ENCODE results near the gene RHEX.
A peak's percentile ranks its signal among the peaks of the same experiment; 100 is the strongest.
"Not testable (repeated sequence)": the region's sequence is repeated elsewhere in the genome, so short reads cannot be mapped to it uniquely, and the experiment has no call there.

The RHEX gene

GRCh38 chr1:206052919-206053610, at the start of gene RHEX:
Gene RHEX, plus strand, starts transcription at chr1:206053173. Its CDS starts 44,656 bp downstream, at chr1:206097829.
- DNase-seq = not testable (repeated sequence)

DNA sequence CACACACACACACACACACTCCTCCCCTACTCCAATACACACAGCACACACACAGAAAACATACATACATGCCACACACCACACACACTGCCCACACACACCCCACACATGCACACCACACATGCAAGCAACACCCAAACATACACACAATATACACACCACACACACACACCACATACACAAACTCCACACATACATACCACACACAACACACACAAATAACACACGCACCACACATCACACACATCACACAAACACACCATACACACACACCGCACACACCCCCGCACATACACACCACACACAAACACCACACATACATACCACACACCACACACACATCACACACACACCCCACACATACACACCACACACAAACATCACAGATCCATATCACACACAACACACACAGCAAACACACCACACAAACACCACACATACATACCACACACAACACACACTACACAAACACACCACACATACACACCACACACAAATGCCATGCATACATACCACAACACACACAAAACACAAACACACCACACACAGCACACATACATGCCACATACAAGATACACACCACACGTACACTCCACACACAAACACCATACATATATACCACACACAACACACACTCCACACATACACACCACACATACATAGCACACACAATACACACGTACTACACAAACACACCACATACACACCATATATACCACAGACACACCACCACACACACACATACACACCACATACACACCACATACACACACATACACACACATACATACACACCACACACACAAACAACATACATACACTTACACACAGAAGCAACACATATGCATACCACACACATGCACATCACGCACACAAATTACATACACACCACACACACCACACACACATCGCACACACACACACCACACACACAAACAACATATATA, 48.8 kb upstream of the RHEX start:
- no peak for DNase-seq

GRCh38 chr1:206004826-206005225, 48.1 kb upstream of the RHEX start:
- DNase-seq = peak; percentile 37

- no peak for DNase-seq
Observed at GRCh38 chr1:206005234-206005633, 47.7 kb upstream of the RHEX start.

DNA sequence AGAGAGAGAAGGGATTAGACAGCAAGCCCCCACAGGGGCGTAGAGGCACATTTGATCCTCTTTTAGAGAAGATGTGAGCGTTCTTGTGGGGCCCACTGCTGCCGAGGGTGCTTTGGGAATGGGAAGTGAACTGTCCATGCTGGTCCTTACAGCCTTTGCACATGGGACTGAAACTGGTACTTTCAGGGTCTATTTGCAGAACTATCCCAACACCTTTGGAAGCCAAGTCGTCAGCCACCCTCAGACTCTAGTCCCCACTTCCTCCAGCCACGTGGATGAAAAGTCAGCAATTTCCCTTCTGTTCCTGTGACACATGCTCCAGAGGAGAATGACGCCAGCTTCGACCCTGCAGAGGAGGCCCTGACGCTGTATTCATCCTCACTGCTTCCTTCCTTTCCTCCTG, 47.2 kb upstream of the RHEX start:
- no peak for DNase-seq

DNA sequence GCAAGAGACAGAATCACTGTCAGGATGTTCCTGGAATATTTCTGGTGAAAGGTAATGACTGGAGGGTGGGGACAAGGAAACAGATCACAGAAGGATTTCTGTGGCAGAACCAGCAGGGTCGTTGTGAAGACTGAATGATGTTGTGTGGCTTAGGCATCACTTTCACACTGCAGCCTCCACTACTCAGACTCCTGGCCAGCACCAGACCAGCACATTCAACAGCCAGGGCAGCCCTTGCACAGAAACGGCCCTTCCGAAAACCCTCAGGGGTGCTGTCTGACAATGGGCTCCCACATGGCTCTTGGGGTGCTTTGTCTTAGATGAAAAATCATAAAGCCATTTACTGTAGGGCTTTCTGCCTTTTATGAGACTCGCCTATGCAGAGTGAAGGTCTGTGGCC, 46.0 kb upstream of the RHEX start:
- no peak for DNase-seq

- DNase-seq = no peak
Observed at GRCh38 chr1:206010060-206010459, 42.9 kb upstream of the RHEX start.

GRCh38 chr1:206011057-206011456, 41.9 kb upstream of the RHEX start:
- DNase-seq = no peak

DNA sequence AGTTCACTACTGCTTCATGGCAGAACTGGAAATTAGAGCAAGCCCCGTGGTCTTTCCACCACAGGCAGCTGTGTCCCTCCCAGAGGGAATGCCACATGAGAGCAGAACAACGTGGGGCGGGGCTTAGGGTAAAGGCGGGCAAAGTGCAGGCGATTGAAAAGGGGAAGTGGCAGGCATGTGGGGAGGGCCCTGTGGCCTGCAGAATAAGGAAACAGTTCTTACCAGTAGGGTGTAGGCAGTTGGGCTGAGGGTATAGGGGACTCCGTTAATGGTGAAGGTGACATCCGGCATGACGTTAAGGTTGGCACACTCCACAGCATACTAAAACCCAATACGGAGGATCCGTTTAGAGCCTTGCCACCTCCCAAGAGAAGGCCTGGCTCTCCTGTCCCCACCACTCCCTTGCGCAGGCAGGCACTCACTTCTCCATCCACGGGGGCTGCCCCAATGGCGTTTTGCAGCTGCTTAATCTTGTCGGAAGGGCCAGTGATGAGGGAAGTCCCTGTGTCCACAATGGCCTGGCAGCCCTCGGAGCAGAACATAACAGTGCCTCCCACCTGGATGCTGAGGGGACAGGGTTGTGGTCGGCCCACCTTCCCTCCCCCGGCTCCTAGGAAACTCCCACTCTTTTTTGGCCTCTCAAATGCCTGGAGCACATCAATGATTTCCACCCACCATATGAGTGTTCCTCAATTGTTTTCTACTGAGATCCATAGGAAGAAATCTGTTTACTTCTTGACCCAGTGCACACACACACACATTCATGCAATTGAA, 40.7 kb upstream of the RHEX start:
- DNase-seq = no peak

DNA sequence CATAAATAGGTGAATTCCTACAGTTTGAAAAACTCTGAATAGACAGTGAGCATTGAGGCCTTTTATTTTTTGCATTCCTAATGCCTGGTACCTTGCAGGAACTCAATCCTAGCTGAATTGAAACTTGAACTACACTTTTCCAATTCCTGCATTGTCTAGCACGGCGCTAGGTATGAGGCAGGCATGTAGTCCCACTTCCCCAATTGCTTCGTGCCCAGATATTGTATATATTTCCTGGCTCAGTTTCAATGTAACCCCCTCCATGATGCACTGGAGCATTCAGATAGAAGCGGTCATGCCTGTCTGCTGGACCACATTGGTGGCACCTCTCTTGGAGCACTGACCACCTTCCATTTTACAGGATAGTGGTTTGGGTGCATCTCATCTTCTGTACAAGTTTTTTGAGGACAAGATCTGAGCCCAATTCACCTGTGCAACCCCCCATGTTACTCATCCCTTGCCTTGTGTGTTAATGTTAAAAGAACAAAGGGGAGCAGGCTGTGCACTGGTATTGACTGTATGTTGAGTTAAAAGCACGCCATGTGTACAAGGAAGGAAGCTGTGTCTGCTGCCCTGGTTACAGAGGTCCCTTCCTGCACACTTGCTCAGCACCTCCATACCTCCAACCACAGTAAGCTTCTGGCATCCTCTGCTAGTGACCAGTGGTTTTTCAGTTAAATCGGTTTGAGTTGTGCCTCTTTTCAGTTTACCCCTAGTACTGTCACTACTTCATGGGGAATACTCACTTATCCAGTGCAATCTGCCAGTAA, 39.8 kb upstream of the RHEX start:
- no peak for DNase-seq

DNA sequence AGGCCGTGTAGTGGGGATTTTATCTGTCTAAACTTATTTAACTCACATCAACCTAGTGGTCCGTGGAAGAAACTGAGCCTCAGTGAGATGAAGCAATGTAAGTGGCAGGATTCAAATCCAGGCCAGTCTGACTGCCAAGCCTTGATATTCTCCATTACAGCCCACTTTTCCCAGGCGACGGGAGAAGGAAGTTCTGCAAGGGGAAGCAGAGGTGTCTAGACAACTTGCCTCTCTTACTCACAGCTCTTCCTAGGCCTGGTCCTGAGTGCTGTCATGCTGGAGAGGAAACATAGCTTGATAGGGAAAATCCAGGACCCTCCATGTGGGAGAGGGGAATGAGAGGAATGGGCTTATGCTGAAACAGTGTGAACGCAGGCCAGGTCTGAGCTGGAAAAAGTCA, 38.4 kb upstream of the RHEX start:
- no peak for DNase-seq

DNA sequence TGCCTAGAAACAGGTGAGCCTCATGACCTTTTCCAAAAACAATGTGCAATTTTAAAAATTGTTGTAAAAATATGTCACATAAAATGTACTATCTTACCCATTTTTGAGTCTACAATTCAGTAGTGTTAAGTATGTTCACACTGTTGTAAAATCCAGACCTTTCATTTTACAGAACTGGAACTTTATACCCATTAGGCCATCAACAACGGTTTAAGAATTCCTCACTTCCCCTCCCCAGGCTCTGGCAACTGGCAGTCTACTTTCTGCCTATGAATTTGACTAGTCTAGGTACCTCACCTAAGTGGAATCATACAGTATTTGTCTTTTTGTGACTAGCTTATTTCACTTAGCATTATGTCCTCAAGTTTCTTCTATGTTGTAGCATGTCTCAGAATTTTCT, 37.9 kb upstream of the RHEX start:
- no peak for DNase-seq

- no peak for DNase-seq
Observed at GRCh38 chr1:206020393-206021007, 32.5 kb upstream of the RHEX start.

DNA sequence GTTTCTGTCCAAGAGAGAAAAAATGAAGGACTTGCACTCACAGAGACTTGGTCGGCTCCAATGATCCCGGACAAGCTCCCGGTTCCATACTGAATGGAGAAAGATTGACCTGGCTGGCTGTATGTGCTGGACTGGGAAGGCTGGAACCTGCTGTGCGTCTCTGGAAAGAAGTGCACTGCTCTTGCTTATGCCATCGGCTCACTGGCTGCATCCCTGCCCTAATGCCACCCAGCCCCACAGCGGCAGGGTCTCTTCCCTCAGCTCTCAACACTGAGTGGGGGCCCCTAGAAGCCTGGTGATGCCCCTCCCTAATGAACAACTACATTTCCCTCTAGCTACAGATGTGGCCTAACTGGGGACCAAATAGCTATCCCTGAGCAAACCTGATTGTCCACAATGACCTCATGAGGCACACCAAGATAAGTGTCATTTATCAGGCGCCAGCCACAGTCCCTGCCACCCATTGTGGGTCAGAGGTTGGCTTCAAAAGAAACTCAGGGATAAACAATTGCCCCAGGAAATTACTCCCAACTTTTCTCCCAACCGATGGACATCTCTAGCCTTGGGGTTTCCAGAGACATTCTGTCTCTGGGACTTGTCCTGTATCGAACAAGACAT, 31.9 kb upstream of the RHEX start:
- DNase-seq = no peak

DNA sequence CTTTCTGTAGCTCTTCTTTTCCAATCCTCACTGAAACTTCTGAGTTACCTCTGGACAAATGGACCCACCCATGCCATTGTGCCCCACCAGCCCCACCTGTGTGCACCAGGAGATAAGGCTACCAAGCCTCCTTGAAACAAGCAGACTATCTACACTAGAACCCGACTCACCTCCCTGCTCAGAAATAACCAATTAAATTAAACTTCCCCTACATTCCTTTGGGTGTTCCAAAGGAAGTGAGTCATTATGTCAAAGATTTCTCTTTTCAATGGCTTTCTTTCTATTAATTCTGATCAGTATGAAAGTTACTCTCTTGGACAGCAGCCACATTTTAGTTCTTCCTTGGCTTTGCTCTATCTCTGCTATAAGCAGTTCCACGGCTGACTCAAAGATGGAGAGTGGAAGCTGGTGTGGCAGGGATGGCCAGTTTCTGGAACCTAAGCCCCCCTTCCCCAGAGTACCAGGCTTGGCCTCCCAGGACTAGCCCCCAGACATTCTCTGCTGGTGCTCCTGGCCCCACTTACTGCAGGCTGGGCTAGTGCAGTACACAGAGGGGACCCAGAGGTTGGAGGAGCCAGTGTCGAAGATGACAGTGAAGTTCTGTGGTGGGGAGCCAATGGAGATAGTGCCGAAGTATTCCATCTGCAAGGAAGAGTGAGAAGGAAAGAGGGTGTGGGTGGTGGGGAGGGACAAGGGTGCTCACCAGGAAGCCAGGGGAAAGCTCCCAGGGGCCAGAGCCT, 31.2 kb upstream of the RHEX start:
- no peak for DNase-seq

GRCh38 chr1:206022766-206023165, 30.2 kb upstream of the RHEX start:
- DNase-seq = no peak

GRCh38 chr1:206023695-206024094, 29.3 kb upstream of the RHEX start, which contains the start of gene CTSE:
Gene CTSE, minus strand, starts transcription at chr1:206023895. Its CDS starts 104 bp downstream, at chr1:206023791.
- DNase-seq = no peak

GRCh38 chr1:206025283-206025820, 27.6 kb upstream of the RHEX start:
- no peak for DNase-seq

GRCh38 chr1:206029484-206029883, 23.5 kb upstream of the RHEX start:
- DNase-seq = no peak

DNA sequence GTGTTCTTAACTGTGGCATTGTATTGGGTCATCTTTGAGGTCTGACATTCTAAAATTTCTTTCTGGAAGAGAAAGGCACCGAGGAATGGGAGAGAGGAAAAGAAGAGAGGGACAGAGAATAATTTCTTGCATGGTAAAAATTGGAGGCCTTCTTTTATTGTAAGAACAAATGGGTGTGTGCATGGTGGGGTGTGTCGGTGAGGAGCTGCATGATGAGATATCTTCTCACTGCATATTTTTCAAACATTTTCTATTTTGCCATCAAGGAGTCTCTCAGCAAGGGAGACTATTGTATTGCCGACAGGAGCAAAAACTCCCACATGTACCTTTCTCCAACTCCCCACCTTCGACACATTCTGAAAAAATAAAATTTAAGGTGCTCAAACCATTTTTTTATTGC, 22.8 kb upstream of the RHEX start:
- DNase-seq = no peak

DNA sequence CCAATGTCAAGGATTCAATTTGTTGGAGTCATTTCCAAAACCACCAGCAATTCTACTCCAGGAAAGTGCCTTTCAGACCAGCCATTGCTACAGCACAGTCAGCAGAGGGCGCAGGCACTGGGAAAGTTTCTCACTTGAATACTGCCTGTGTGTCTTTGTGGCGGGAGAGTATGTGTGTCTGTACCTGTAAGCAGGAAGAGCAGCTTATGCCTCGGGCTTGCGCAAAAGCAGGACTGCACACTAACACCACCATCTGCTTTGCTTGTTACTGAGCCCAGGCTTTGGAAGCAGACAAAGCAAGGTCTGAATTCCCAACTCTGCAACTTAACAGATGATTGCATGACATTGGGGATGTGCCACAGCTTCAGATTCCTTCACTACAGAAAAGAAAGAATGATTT, 22.3 kb upstream of the RHEX start:
- peak; percentile 85 for DNase-seq

Measured in NCI-H1105 treated with DMSO at 0.1 percent for 48 hours (cell line).